HepG2 (cell line): ENCODE measurements around the gene RTN4RL2. TPM values are rescaled to one million over a fixed set of nuclear protein-coding genes. Genes with fewer than 3 reads are reported as not detected.
A peak's percentile ranks its signal among the peaks of the same experiment; 100 is the strongest.

Experiments used
- ATF7-NPFF ChIP-seq: sonication (generic); formaldehyde crosslinking; IDR thresholded peaks from 2 replicates; pipeline ENCODE4 v1.8.1; 2023; ENCODE audit warnings: mild to moderate bottlenecking, low read depth, missing genetic modification reagents, moderate library complexity
- HNRNPK ChIP-seq: fragments of 200-400 bp; formaldehyde crosslinking; IDR thresholded peaks from 2 replicates; pipeline ENCODE4 v1.6.1; 2018; ENCODE audit warnings: low read length, low read depth, moderate library complexity, mild to moderate bottlenecking; ENCODE audit not compliant: poor library complexity, severe bottlenecking
- HOXD1 ChIP-seq: sonication (generic); formaldehyde crosslinking; IDR thresholded peaks from 2 replicates; pipeline ENCODE4 v1.5.0; 2020; ENCODE audit warnings: missing genetic modification reagents
- KDM2A ChIP-seq: sonication (generic); formaldehyde crosslinking; IDR thresholded peaks from 2 replicates; pipeline ENCODE4 v1.4.0; 2020; ENCODE audit warnings: low read depth, missing genetic modification reagents, borderline replicate concordance
- MTF1 ChIP-seq: sonication (generic); formaldehyde crosslinking; IDR thresholded peaks from 2 replicates; pipeline ENCODE4 v1.5.0; 2020; ENCODE audit warnings: missing genetic modification reagents
- NFYC ChIP-seq: IDR thresholded peaks from 2 replicates; pipeline ENCODE4 v1.6.1; 2016; ENCODE audit warnings: missing genetic modification reagents, missing compliant biosample characterization
- NR2C2 ChIP-seq: sonication (generic); formaldehyde crosslinking; IDR thresholded peaks from 2 replicates; pipeline ENCODE4 v1.4.0; 2020; ENCODE audit warnings: missing genetic modification reagents, mild to moderate bottlenecking, moderate library complexity, borderline replicate concordance
- POGZ ChIP-seq: sonication (generic); formaldehyde crosslinking; IDR thresholded peaks from 2 replicates; pipeline ENCODE4 v1.4.0; 2020; ENCODE audit warnings: mild to moderate bottlenecking, missing genetic modification reagents
- POLR2AphosphoS2 ChIP-seq: IDR thresholded peaks from 2 replicates; pipeline ENCODE4 v1.6.1; 2011; ENCODE audit warnings: low read depth, low read length, improper control_type of control experiment
- PPARG ChIP-seq: conservative IDR thresholded peaks from 2 replicates; pipeline ENCODE4 v1.6.1; 2016; ENCODE audit warnings: missing biosample characterization, missing genetic modification reagents
- PRPF4 ChIP-seq: fragments of 200-400 bp; formaldehyde crosslinking; IDR thresholded peaks from 2 replicates; pipeline ENCODE4 v1.6.1; 2016; ENCODE audit warnings: low read length, low read depth; ENCODE audit not compliant: poor library complexity, severe bottlenecking
- SIN3B ChIP-seq: fragments of 150-350 bp; IDR thresholded peaks from 2 replicates; pipeline ENCODE4 v1.6.1; 2014; ENCODE audit warnings: low read length
- SMYD3 ChIP-seq: sonication (generic); formaldehyde crosslinking; IDR thresholded peaks from 2 replicates; pipeline ENCODE4 v1.8.1; 2023; ENCODE audit warnings: mild to moderate bottlenecking, missing genetic modification reagents
- STAG1 ChIP-seq: sonication (generic); formaldehyde crosslinking; IDR thresholded peaks from 2 replicates; pipeline ENCODE4 v1.4.0; 2020; ENCODE audit warnings: missing genetic modification reagents
- TAF1 ChIP-seq: sonication (generic); formaldehyde crosslinking; IDR thresholded peaks from 2 replicates; pipeline ENCODE4 v1.4.0; 2020; ENCODE audit warnings: missing genetic modification reagents
- ZNF253 ChIP-seq: sonication (generic); formaldehyde crosslinking; IDR thresholded peaks from 2 replicates; pipeline ENCODE4 v1.8.0; 2022; ENCODE audit warnings: mild to moderate bottlenecking, missing genetic modification reagents, borderline replicate concordance
- ZNF33A ChIP-seq: sonication (generic); formaldehyde crosslinking; IDR thresholded peaks from 2 replicates; pipeline ENCODE4 v1.5.1; 2020; ENCODE audit warnings: missing genetic modification reagents, mild to moderate bottlenecking, moderate library complexity, borderline replicate concordance
- ZNF432 ChIP-seq: sonication (generic); formaldehyde crosslinking; IDR thresholded peaks from 2 replicates; pipeline ENCODE4 v1.5.0; 2020; ENCODE audit warnings: missing genetic modification reagents, mild to moderate bottlenecking, borderline replicate concordance
- ZNF776 ChIP-seq: sonication (generic); formaldehyde crosslinking; IDR thresholded peaks from 2 replicates; pipeline ENCODE4 v1.4.0; 2020; ENCODE audit warnings: mild to moderate bottlenecking, missing genetic modification reagents
- ZSCAN21 ChIP-seq: sonication (generic); formaldehyde crosslinking; IDR thresholded peaks from 2 replicates; pipeline ENCODE4 v1.8.0; 2022; ENCODE audit warnings: mild to moderate bottlenecking, missing genetic modification reagents, moderate library complexity, borderline replicate concordance
- polyA plus RNA-seq, 8 experiments: library from polyadenylated mRNA; depleted of rRNA in 3 of 8; stranded (reverse) in 7 of 8; unstranded in 1 of 8; fragments of >200 nt; fragmentation: Illumina TruSeq in 4 of 8; extraction: Trizol in 4 of 8; gene quantifications; 2 replicates each; pipeline versions ENCODE4 v1.2.1 to v1.2.3, GENCODE V29; 2011 to 2016; ENCODE audit warnings: low read depth in 4 of 8, missing spikeins in 1 of 8, mixed read lengths in 1 of 8; ENCODE audit not compliant: insufficient read depth in 1 of 8
- total RNA-seq, 5 experiments: library from RNA; depleted of rRNA; stranded (reverse); fragments of >200 nt; fragmentation: Illumina TruSeq; extraction: Trizol; gene quantifications; 2 replicates each; pipeline ENCODE4 v1.2.3, GENCODE V29; 2016; ENCODE audit warnings: low read depth in 1 of 5
- TF ChIP-seq, protein P1 (sequence below): sonication (generic); formaldehyde crosslinking; IDR thresholded peaks from 2 replicates; pipeline ENCODE4 v1.4.0; 2020; ENCODE audit warnings: missing genetic modification reagents
- TF ChIP-seq, protein P2 (sequence below): IDR thresholded peaks from 2 replicates; pipeline ENCODE4 v1.6.1; 2016; ENCODE audit warnings: missing genetic modification reagents, missing compliant biosample characterization
- TF ChIP-seq, protein P3 (sequence below): sonication (generic); formaldehyde crosslinking; IDR thresholded peaks from 2 replicates; pipeline ENCODE4 v1.8.0; 2022; ENCODE audit warnings: mild to moderate bottlenecking, missing genetic modification reagents, moderate library complexity
- TF ChIP-seq, protein P4 (sequence below): sonication (generic); formaldehyde crosslinking; IDR thresholded peaks from 2 replicates; pipeline ENCODE4 v1.4.0; 2020; ENCODE audit warnings: mild to moderate bottlenecking, missing genetic modification reagents
- TF ChIP-seq, protein P5 (sequence below): sonication (generic); formaldehyde crosslinking; IDR thresholded peaks from 2 replicates; pipeline ENCODE4 v1.5.0; 2020; ENCODE audit warnings: missing genetic modification reagents, mild to moderate bottlenecking, borderline replicate concordance

Gene RTN4RL2
- total and polyA plus RNA-seq, 2 of the 13 experiments (the other 11 are each of a cell fraction or from before 2014, with no cell fraction given) = 1.3 to 4.3 TPM

DNA sequence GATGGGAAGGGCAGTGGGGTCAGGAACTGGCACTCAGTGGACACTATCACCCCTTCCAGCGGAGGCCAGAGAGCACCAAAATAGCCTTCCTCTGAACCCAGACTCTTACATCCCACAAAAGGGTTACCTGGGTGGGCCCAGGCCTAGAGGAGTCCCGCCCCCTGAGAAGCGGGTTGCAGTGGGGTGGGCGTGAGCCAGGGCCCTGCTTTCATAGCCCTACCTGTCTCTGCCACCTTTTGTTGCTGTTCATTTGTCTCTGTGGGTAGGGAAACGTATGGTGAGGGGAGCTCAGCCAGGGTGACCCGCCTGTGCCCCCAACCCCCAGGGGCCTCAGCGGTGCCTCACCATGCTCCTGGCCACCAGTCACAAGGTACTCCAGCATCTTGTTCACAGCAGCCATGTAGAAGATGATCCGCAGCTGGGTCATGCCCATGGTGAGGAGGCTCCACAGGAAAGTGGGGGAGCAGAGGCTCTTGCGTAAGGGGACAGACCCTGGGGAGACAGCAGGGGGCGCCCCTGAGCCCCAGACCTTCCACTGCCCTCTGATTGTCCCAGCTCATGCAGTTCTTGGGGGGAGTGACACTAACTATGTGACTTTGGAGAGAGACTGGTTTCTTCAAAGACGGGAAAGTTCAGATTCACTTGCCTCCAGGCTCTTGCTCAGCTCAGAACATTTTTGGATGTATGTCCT is 31.2 kb downstream of the RTN4RL2 start (continued):
- TF ChIP-seq TAF1 (CRISPR knock-in tag) = no peak
- TF ChIP-seq, protein P1, sequence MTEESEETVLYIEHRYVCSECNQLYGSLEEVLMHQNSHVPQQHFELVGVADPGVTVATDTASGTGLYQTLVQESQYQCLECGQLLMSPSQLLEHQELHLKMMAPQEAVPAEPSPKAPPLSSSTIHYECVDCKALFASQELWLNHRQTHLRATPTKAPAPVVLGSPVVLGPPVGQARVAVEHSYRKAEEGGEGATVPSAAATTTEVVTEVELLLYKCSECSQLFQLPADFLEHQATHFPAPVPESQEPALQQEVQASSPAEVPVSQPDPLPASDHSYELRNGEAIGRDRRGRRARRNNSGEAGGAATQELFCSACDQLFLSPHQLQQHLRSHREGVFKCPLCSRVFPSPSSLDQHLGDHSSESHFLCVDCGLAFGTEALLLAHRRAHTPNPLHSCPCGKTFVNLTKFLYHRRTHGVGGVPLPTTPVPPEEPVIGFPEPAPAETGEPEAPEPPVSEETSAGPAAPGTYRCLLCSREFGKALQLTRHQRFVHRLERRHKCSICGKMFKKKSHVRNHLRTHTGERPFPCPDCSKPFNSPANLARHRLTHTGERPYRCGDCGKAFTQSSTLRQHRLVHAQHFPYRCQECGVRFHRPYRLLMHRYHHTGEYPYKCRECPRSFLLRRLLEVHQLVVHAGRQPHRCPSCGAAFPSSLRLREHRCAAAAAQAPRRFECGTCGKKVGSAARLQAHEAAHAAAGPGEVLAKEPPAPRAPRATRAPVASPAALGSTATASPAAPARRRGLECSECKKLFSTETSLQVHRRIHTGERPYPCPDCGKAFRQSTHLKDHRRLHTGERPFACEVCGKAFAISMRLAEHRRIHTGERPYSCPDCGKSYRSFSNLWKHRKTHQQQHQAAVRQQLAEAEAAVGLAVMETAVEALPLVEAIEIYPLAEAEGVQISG = peak; percentile 70
- peak; percentile 68 for TF ChIP-seq STAG1 (CRISPR knock-in tag)
- TF ChIP-seq, protein P2, sequence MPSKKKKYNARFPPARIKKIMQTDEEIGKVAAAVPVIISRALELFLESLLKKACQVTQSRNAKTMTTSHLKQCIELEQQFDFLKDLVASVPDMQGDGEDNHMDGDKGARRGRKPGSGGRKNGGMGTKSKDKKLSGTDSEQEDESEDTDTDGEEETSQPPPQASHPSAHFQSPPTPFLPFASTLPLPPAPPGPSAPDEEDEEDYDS = no peak
- no peak for TF ChIP-seq ZNF776 (CRISPR knock-in tag)
- no peak for TF ChIP-seq ZNF432 (CRISPR knock-in tag)
- TF ChIP-seq, protein P3, sequence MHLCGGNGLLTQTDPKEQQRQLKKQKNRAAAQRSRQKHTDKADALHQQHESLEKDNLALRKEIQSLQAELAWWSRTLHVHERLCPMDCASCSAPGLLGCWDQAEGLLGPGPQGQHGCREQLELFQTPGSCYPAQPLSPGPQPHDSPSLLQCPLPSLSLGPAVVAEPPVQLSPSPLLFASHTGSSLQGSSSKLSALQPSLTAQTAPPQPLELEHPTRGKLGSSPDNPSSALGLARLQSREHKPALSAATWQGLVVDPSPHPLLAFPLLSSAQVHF (CRISPR knock-in tag) = no peak
- no peak for TF ChIP-seq HOXD1
- TF ChIP-seq, protein P4, sequence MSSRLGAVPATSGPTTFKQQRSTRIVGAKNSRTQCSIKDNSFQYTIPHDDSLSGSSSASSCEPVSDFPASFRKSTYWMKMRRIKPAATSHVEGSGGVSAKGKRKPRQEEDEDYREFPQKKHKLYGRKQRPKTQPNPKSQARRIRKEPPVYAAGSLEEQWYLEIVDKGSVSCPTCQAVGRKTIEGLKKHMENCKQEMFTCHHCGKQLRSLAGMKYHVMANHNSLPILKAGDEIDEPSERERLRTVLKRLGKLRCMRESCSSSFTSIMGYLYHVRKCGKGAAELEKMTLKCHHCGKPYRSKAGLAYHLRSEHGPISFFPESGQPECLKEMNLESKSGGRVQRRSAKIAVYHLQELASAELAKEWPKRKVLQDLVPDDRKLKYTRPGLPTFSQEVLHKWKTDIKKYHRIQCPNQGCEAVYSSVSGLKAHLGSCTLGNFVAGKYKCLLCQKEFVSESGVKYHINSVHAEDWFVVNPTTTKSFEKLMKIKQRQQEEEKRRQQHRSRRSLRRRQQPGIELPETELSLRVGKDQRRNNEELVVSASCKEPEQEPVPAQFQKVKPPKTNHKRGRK = no peak
- TF ChIP-seq PPARG = no peak
- TF ChIP-seq NR2C2 (CRISPR knock-in tag) = no peak
- TF ChIP-seq ZNF33A (CRISPR knock-in tag) = no peak
- TF ChIP-seq SMYD3 = no peak
- no peak; the same call in 1 of the 2 replicates for TF ChIP-seq ZSCAN21
- no peak for TF ChIP-seq HNRNPK
- no peak for TF ChIP-seq ZNF253
- TF ChIP-seq POLR2AphosphoS2 = no peak
- no peak for TF ChIP-seq NFYC (CRISPR knock-in tag)
- no peak for TF ChIP-seq MTF1 (CRISPR knock-in tag)
- TF ChIP-seq, protein P5, sequence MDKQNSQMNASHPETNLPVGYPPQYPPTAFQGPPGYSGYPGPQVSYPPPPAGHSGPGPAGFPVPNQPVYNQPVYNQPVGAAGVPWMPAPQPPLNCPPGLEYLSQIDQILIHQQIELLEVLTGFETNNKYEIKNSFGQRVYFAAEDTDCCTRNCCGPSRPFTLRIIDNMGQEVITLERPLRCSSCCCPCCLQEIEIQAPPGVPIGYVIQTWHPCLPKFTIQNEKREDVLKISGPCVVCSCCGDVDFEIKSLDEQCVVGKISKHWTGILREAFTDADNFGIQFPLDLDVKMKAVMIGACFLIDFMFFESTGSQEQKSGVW (CRISPR knock-in tag) = no peak
- TF ChIP-seq POGZ = no peak
- 0 out of 2 replicates have a peak, but pooled peaks have one; percentile 19 for TF ChIP-seq KDM2A (CRISPR knock-in tag)
- no peak for TF ChIP-seq ATF7-NPFF (CRISPR knock-in tag)
- TF ChIP-seq SIN3B = no peak
- TF ChIP-seq PRPF4 = no peak
